ENCODE measurements around the gene RPA3.

The RPA3 gene

GRCh38 chr7:7718492-7718891 is at the start of gene RPA3:
Gene RPA3, minus strand, starts transcription at chr7:7718607. Its CDS starts 78,189 bp downstream, at chr7:7640418.
- no peak for DNase-seq

GRCh38 chr7:7766671-7767070 is 48.3 kb upstream of the RPA3 start:
- no peak for DNase-seq

- DNase-seq: no peak
These were observed 47.0 kb upstream of the RPA3 start for GRCh38 chr7:7765422-7765821.

- DNase-seq: no peak
These were observed 46.4 kb upstream of the RPA3 start for GRCh38 chr7:7764520-7765396.

GRCh38 chr7:7761974-7762779 is 43.8 kb upstream of the RPA3 start:
- no peak for DNase-seq

GRCh38 chr7:7761340-7761973 is 43.0 kb upstream of the RPA3 start:
- no peak for DNase-seq

GRCh38 chr7:7757576-7757975 is 39.2 kb upstream of the RPA3 start:
- DNase-seq: no peak

GRCh38 chr7:7756577-7756976 is 38.2 kb upstream of the RPA3 start:
- DNase-seq: no peak

GRCh38 chr7:7751243-7752092 is 33.1 kb upstream of the RPA3 start:
- no peak for DNase-seq

GRCh38 chr7:7750571-7751242 is 32.3 kb upstream of the RPA3 start:
- no peak for DNase-seq

- DNase-seq: no peak
These were observed 28.1 kb upstream of the RPA3 start for GRCh38 chr7:7746458-7746857.

- no peak for DNase-seq
These were observed 27.6 kb upstream of the RPA3 start for GRCh38 chr7:7745966-7746365.

- no peak for DNase-seq
These were observed 26.9 kb upstream of the RPA3 start for GRCh38 chr7:7745258-7745657.

- no peak for DNase-seq
These were observed 23.8 kb upstream of the RPA3 start for GRCh38 chr7:7742223-7742622.

- no peak for DNase-seq
These were observed 21.6 kb upstream of the RPA3 start for GRCh38 chr7:7740037-7740355.

GRCh38 chr7:7739204-7740036 is 21.0 kb upstream of the RPA3 start:
- DNase-seq: no peak

- DNase-seq: no peak
These were observed 20.2 kb upstream of the RPA3 start for GRCh38 chr7:7738622-7739021.

- DNase-seq: no peak
These were observed 19.8 kb upstream of the RPA3 start for GRCh38 chr7:7738177-7738576.

GRCh38 chr7:7737674-7738073 is 19.3 kb upstream of the RPA3 start:
- no peak for DNase-seq

GRCh38 chr7:7736671-7737070 is 18.3 kb upstream of the RPA3 start:
- DNase-seq: no peak

- DNase-seq: no peak
These were observed 14.3 kb upstream of the RPA3 start for GRCh38 chr7:7732621-7733281.
